Lower leg skin (tissue), 3 donors: ENCODE results near the gene RPP14.

Experiments used
- POLR2A ChIP-seq, 2 donors: fragments of 450-650 bp; IDR thresholded peaks; one replicate each; pipeline ENCODE4 v1.6.1; 2016 to 2017; ENCODE audit warnings: antibody characterized with exemption in 2 of 2, mild to moderate bottlenecking in 1 of 2, moderate library complexity in 1 of 2
- TF ChIP-seq, protein P1 (sequence below), 3 donors: fragments of 450-650 bp; IDR thresholded peaks; one replicate each; pipeline ENCODE4 v1.5.1; 2016; ENCODE audit warnings: antibody characterized with exemption in 3 of 3, mild to moderate bottlenecking in 3 of 3, moderate library complexity in 2 of 3

DNA sequence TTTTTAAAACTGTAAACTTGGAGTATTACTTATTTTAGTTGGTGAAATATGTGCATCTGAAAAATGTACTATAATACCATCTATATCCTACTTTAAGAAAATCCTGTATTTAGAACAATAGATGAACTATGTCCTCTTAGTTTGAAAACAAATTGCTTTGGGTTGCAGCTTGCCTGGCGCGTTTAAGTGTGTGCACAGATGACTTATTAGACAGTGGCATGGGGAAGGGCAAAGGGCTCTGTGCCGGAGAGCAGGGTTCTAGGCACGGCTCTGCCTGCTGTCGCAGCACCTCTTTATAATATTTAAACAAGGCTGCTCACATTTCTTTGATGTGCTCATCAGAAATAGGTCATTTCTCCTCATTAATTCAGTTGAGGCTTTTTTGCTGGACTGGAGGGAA, 36.6 kb downstream of the RPP14 start:
- TF ChIP-seq, protein P1, sequence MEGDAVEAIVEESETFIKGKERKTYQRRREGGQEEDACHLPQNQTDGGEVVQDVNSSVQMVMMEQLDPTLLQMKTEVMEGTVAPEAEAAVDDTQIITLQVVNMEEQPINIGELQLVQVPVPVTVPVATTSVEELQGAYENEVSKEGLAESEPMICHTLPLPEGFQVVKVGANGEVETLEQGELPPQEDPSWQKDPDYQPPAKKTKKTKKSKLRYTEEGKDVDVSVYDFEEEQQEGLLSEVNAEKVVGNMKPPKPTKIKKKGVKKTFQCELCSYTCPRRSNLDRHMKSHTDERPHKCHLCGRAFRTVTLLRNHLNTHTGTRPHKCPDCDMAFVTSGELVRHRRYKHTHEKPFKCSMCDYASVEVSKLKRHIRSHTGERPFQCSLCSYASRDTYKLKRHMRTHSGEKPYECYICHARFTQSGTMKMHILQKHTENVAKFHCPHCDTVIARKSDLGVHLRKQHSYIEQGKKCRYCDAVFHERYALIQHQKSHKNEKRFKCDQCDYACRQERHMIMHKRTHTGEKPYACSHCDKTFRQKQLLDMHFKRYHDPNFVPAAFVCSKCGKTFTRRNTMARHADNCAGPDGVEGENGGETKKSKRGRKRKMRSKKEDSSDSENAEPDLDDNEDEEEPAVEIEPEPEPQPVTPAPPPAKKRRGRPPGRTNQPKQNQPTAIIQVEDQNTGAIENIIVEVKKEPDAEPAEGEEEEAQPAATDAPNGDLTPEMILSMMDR (IDR thresholded peaks at IDR 0.05), result no peak
- no peak for TF ChIP-seq POLR2A (IDR thresholded peaks at IDR 0.05)
